ENCODE results near the gene MAML2.

Gene MAML2

GRCh38 chr11:95964281-95964680, 378.7 kb downstream of the MAML2 start:
- no peak for DNase-seq (ENCODE audit: low read depth)

GRCh38 chr11:95961758-95962157, 381.2 kb downstream of the MAML2 start:
- no peak for DNase-seq (ENCODE audit: low read depth)

- no peak for DNase-seq (ENCODE audit: low read depth)
These were observed 392.1 kb downstream of the MAML2 start for GRCh38 chr11:95950905-95951304.

GRCh38 chr11:95948637-95949036, 394.4 kb downstream of the MAML2 start:
- DNase-seq (ENCODE audit: low read depth) = no peak

- DNase-seq (ENCODE audit: low read depth) = no peak
These were observed 398.4 kb downstream of the MAML2 start for GRCh38 chr11:95944623-95945022.

GRCh38 chr11:95943546-95943945, 399.4 kb downstream of the MAML2 start:
- DNase-seq (ENCODE audit: low read depth) = no peak

GRCh38 chr11:95939091-95939490, 403.9 kb downstream of the MAML2 start:
- no peak for DNase-seq (ENCODE audit: low read depth)

- no peak for DNase-seq (ENCODE audit: low read depth)
These were observed 405.6 kb downstream of the MAML2 start for GRCh38 chr11:95937358-95937757.

GRCh38 chr11:95933594-95933993, 409.4 kb downstream of the MAML2 start:
- no peak for DNase-seq (ENCODE audit: low read depth)

- no peak for DNase-seq (ENCODE audit: low read depth)
These were observed 411.1 kb downstream of the MAML2 start for GRCh38 chr11:95931916-95932315.

- DNase-seq (ENCODE audit: low read depth) = no peak
These were observed 412.0 kb downstream of the MAML2 start for GRCh38 chr11:95930948-95931347.

- DNase-seq (ENCODE audit: low read depth) = no peak
These were observed 416.3 kb downstream of the MAML2 start for GRCh38 chr11:95926726-95927125.

All from HS-27A (cell line).